ENCODE measurements around the gene CEBPA.

Gene CEBPA

GRCh38 chr19:33270769-33271168 is 31.6 kb downstream of the CEBPA start:
- H3K4me1 Mint-ChIP-seq (ENCODE audit: low read depth), result peaks cover 2% of the 10 kb centered on the region
- no peak for DNase-seq (ENCODE audit: low spot score)
- H3K36me3 Mint-ChIP-seq (ENCODE audit: low read depth), result no peaks in the 10 kb centered on the region
- no peak overlapping the region for H3K27ac Mint-ChIP-seq
- H3K27me3 Mint-ChIP-seq (ENCODE audit: low read depth), result no peaks in the 10 kb centered on the region
- no peaks in the 10 kb centered on the region for H3K9me3 Mint-ChIP-seq
- no peak overlapping the region for H3K4me3 Mint-ChIP-seq

DNA sequence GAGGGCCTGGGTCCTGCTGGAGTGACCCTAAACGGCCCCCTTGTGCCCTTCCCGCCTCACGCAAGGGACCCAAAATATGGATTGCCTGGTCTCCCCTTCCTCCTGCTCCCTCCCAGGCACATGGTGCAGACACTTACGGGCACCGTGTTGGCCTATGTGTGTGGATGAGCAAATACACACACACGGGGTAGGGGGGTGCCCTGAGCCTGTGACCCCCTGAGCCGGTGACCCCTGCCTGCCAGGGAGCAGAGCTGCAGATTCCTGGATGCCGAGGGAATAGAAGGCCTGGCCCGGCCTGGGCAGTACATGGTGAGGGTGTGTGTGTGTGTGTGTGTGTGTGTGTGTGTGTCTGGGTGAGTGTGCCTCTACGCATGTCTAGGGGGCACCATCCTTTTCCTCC is 33.3 kb downstream of the CEBPA start:
- Mint-ChIP-seq H3K36me3 (ENCODE audit: low read depth) (no peaks in the 10 kb centered on the region), H3K4me1 (ENCODE audit: low read depth) (no peaks in the 10 kb centered on the region), H3K27ac (no peak overlapping the region), H3K4me3 (no peak overlapping the region), H3K27me3 (ENCODE audit: low read depth) (no peaks in the 10 kb centered on the region), H3K9me3 (no peaks in the 10 kb centered on the region)
- DNase-seq (ENCODE audit: low spot score), result no peak

GRCh38 chr19:33268162-33268991 is 34.0 kb downstream of the CEBPA start:
- H3K36me3 Mint-ChIP-seq (ENCODE audit: low read depth), result no peaks in the 10 kb centered on the region
- no peaks in the 10 kb centered on the region for H3K4me1 Mint-ChIP-seq (ENCODE audit: low read depth)
- DNase-seq (ENCODE audit: low spot score), result no peak
- no peaks in the 10 kb centered on the region for H3K27me3 Mint-ChIP-seq (ENCODE audit: low read depth)
- no peaks in the 10 kb centered on the region for H3K9me3 Mint-ChIP-seq
- H3K27ac Mint-ChIP-seq, result no peak overlapping the region
- no peak overlapping the region for H3K4me3 Mint-ChIP-seq

GRCh38 chr19:33267706-33268105 is 34.6 kb downstream of the CEBPA start:
- Mint-ChIP-seq H3K4me3 (no peak overlapping the region), H3K36me3 (ENCODE audit: low read depth) (no peaks in the 10 kb centered on the region), H3K4me1 (ENCODE audit: low read depth) (no peaks in the 10 kb centered on the region), H3K27me3 (ENCODE audit: low read depth) (no peaks in the 10 kb centered on the region), H3K27ac (no peak overlapping the region), H3K9me3 (no peaks in the 10 kb centered on the region)
- no peak for DNase-seq (ENCODE audit: low spot score)

- Mint-ChIP-seq H3K36me3 (ENCODE audit: low read depth) (no peaks in the 10 kb centered on the region), H3K4me3 (no peak overlapping the region), H3K27me3 (ENCODE audit: low read depth) (no peaks in the 10 kb centered on the region), H3K4me1 (ENCODE audit: low read depth) (no peaks in the 10 kb centered on the region), H3K27ac (no peak overlapping the region), H3K9me3 (no peaks in the 10 kb centered on the region)
- no peak for DNase-seq (ENCODE audit: low spot score)
These were observed 35.3 kb downstream of the CEBPA start for GRCh38 chr19:33266974-33267484.

GRCh38 chr19:33264881-33265445 is 37.4 kb downstream of the CEBPA start:
- Mint-ChIP-seq H3K4me3 (no peak overlapping the region), H3K9me3 (no peaks in the 10 kb centered on the region), H3K4me1 (ENCODE audit: low read depth) (peaks cover 4% of the 10 kb centered on the region), H3K36me3 (ENCODE audit: low read depth) (no peaks in the 10 kb centered on the region), H3K27me3 (ENCODE audit: low read depth) (no peaks in the 10 kb centered on the region), H3K27ac (no peak overlapping the region)
- DNase-seq (ENCODE audit: low spot score), result no peak

GRCh38 chr19:33263325-33264023 is 38.9 kb downstream of the CEBPA start:
- Mint-ChIP-seq H3K36me3 (ENCODE audit: low read depth) (no peaks in the 10 kb centered on the region), H3K27me3 (ENCODE audit: low read depth) (peaks cover under 1% of the 10 kb centered on the region)

DNA sequence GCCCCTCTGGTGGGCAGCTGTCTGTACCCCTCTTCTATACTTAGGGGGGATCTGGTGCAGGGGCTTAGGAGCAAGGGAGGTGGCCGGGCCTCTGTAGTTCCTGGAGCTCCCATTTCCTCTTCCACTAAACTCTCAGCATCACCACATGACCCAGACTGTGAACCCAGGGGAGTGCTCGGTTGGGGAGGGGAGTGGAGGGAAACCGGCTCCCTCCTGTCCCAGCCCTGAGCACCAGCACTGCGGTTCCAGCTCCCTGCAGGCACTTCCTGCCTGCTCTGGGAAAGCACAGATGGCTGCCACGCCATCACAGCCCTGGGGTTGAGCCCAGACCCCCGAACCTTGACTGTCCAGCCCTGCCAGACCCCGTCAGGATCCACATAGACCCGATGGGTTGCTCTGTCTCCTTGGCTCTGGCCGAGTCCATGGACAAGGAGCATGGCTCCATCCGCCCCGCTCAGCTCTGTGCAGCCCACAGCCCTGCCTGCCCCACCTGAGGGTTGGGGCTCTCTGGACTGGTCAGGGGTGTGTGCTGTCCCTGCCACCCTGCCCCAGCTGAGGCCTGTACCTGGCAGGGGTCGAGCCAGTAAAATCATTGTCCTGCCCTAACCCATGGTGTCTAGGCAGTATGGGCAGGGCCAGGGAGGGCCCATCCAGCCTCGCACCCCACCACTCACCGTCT is 40.7 kb downstream of the CEBPA start:
- Mint-ChIP-seq H3K36me3 (ENCODE audit: low read depth) (no peaks in the 10 kb centered on the region), H3K9me3 (no peaks in the 10 kb centered on the region), H3K27me3 (ENCODE audit: low read depth) (peaks cover 5% of the 10 kb centered on the region), H3K4me1 (ENCODE audit: low read depth) (peaks cover 4% of the 10 kb centered on the region), H3K4me3 (no peak overlapping the region), H3K27ac (no peak overlapping the region)
- DNase-seq (ENCODE audit: low spot score), result no peak

More at GRCh38 chr19:33263325-33264023, 38.9 kb downstream of the CEBPA start:
- Mint-ChIP-seq H3K27ac (no peak overlapping the region), H3K4me1 (ENCODE audit: low read depth) (peaks cover 4% of the 10 kb centered on the region), H3K9me3 (no peaks in the 10 kb centered on the region), H3K4me3 (no peak overlapping the region)
- DNase-seq (ENCODE audit: low spot score), result no peak

- H3K4me1 Mint-ChIP-seq (ENCODE audit: low read depth), result peaks cover 4% of the 10 kb centered on the region
- H3K27ac Mint-ChIP-seq, result no peak overlapping the region
- no peak for DNase-seq (ENCODE audit: low spot score)
- H3K4me3 Mint-ChIP-seq, result peak overlapping the region; percentile 46
- no peaks in the 10 kb centered on the region for H3K36me3 Mint-ChIP-seq (ENCODE audit: low read depth)
- H3K27me3 Mint-ChIP-seq (ENCODE audit: low read depth), result peaks cover 5% of the 10 kb centered on the region
- no peaks in the 10 kb centered on the region for H3K9me3 Mint-ChIP-seq
These were observed 41.5 kb downstream of the CEBPA start for GRCh38 chr19:33260628-33261418.

- peaks cover 4% of the 10 kb centered on the region for H3K4me1 Mint-ChIP-seq (ENCODE audit: low read depth)
- H3K4me3 Mint-ChIP-seq, result no peak overlapping the region
- no peak for DNase-seq (ENCODE audit: low spot score)
- H3K27ac Mint-ChIP-seq, result no peak overlapping the region
- H3K9me3 Mint-ChIP-seq, result no peaks in the 10 kb centered on the region
- H3K27me3 Mint-ChIP-seq (ENCODE audit: low read depth), result peaks cover 5% of the 10 kb centered on the region
- no peaks in the 10 kb centered on the region for H3K36me3 Mint-ChIP-seq (ENCODE audit: low read depth)
These were observed 42.8 kb downstream of the CEBPA start for GRCh38 chr19:33259539-33259938.

GRCh38 chr19:33257828-33258227 is 44.5 kb downstream of the CEBPA start:
- DNase-seq (ENCODE audit: low spot score), result no peak
- Mint-ChIP-seq H3K4me3 (no peak overlapping the region), H3K9me3 (no peaks in the 10 kb centered on the region), H3K4me1 (ENCODE audit: low read depth) (peaks cover 4% of the 10 kb centered on the region), H3K27ac (no peak overlapping the region), H3K27me3 (ENCODE audit: low read depth) (peaks cover 5% of the 10 kb centered on the region), H3K36me3 (ENCODE audit: low read depth) (no peaks in the 10 kb centered on the region)

DNA sequence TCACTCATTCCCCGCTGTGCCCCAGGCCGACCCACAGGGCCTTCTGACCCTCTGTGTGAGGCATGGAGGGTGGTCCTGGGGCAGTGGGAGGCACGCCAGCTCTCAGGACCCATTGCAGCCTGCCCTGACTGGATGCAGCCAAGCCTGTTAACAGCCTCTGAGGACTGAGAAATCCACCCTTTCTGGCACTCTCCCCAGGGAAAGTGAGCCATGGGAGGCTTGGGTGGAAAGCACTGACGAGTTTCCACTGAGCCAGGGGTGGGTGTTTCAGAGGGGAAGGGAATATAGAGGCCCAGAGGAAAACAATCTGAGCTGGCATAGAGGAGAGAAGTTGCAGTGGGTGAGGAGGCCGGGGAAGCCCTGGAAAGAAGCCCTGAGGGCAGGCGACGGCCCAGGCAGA is 46.1 kb downstream of the CEBPA start:
- Mint-ChIP-seq H3K9me3 (no peaks in the 10 kb centered on the region), H3K4me1 (ENCODE audit: low read depth) (peaks cover 4% of the 10 kb centered on the region), H3K4me3 (no peak overlapping the region), H3K36me3 (ENCODE audit: low read depth) (no peaks in the 10 kb centered on the region), H3K27ac (no peak overlapping the region), H3K27me3 (ENCODE audit: low read depth) (peaks cover 5% of the 10 kb centered on the region)
- DNase-seq (ENCODE audit: low spot score), result no peak

GRCh38 chr19:33255781-33256180 is 46.6 kb downstream of the CEBPA start:
- no peak overlapping the region for H3K4me3 Mint-ChIP-seq
- H3K36me3 Mint-ChIP-seq (ENCODE audit: low read depth), result no peaks in the 10 kb centered on the region
- H3K27ac Mint-ChIP-seq, result no peak overlapping the region
- peaks cover 5% of the 10 kb centered on the region for H3K27me3 Mint-ChIP-seq (ENCODE audit: low read depth)
- H3K9me3 Mint-ChIP-seq, result no peaks in the 10 kb centered on the region
- peaks cover 2% of the 10 kb centered on the region for H3K4me1 Mint-ChIP-seq (ENCODE audit: low read depth)
- DNase-seq (ENCODE audit: low spot score), result no peak
